ENCODE data around the gene RPTOR.

The RPTOR gene

DNA sequence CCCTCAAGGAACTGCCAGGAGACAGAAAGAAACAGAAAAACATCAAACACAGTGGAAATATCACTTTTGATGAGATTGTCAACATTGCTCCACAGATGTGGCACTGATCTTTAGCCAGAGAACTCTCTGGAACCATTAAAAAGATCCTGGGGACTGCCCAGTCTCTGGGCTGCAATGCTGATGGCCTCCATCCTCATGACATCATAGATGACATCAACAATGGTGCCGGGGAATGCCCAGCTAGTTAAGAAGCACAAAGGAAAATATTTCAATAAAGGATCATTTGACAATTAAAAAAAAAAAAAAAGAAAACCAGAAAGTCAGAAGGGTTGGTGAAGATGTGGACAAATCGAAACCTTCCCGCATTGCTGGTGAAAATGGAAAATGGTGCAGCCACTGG, 432.1 kb downstream of the RPTOR start:
- no peak for DNase-seq

DNA sequence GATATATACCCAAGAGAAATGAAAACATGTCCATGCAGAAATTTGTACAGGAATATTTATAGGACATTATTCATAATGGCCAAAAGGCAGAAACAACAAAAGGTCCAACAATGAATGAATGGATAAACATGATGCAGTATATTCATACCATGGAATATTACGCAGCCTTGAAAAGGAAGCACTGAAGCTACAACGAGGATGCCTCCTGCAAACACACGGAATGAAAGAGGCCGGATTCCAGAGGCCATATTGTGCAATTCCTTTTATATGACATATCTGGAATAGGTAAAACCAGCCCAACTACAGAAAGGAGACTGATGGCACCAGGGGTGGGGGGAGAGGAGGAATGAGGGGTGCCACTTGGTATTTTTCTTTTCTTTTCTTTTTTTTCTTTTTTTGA, 432.5 kb downstream of the RPTOR start:
- no peak for DNase-seq

DNA sequence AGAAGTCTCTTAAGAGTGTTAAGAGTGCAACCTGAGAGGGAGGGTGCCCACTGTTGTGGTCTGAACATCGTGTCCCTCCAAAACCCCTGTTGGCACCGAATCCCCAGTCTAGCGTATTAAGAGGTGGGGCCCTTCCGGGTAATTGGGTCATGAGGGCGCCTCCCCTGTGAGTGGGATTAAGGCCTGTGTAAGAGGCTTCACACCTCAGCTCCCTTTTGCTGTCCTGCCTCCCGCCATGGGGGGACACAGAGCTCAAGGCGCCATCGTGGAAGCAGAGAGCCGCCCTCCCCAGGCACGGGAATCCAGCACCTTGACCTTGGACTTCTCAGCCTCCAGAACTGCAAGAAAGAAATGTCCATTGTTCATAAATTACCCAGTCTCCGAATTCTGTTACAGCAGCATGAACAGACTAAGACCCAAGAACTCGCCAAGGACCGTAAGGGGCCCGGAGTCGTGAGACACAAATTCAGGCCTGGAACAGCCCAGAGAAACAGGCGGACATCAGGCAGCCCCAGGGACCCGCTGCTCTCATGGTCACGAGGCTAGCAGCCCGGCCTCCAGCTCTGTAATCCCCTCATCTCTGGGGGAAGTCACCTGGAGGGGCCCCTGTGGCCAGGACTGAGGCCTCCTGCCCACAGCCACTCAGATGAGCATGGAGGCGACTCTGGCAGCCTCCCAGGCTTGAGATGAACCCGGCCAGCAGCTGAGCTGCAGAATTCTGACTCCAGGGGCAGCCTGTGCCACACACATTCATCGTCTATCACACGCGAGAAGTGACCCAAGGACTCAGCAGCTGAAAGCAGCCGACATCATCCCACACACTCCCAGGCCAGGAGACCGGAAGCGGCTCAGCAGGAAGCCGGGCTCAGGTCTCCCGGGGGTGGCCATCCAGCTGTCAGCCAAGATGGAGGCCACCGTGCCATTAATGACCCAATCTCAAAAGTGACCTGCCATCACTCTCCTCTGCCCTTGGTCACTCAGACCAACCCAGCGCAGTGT, 434.2 kb downstream of the RPTOR start:
- DNase-seq, result no peak

GRCh38 chr17:80979547-80980378, 435.1 kb downstream of the RPTOR start:
- no peak for DNase-seq

DNA sequence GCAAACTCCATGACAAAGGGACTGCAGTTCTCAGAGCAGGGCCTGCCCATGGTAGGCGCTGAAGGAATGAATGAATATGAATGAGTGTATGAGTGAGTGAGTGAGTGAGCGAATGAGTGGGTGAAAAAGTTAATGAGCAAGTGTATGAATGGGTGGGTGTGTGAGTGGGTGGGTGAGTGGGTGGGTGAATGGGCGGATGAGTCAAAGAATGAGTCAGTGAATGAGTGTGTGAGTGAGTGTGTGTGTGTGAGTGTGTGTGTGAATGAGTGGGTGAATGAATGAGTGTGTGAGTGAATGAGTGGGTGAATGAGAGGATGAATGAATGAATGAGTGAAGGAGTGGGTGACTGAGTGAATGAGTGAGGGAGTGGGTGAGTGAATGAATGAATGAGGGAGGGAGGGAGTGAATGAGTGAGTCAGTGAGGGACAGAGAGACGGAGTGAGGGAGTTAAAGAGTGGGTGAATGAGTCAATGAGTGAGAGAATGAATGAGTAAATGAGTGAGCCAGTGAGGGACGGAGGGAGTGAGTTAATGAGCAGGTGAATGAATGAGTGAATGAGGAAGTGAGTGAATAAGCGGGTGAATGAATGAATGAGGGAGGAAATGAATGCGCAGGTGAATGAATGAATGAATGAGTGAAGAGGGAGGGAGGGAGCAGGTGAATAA, 435.9 kb downstream of the RPTOR start:
- DNase-seq, result no peak

DNA sequence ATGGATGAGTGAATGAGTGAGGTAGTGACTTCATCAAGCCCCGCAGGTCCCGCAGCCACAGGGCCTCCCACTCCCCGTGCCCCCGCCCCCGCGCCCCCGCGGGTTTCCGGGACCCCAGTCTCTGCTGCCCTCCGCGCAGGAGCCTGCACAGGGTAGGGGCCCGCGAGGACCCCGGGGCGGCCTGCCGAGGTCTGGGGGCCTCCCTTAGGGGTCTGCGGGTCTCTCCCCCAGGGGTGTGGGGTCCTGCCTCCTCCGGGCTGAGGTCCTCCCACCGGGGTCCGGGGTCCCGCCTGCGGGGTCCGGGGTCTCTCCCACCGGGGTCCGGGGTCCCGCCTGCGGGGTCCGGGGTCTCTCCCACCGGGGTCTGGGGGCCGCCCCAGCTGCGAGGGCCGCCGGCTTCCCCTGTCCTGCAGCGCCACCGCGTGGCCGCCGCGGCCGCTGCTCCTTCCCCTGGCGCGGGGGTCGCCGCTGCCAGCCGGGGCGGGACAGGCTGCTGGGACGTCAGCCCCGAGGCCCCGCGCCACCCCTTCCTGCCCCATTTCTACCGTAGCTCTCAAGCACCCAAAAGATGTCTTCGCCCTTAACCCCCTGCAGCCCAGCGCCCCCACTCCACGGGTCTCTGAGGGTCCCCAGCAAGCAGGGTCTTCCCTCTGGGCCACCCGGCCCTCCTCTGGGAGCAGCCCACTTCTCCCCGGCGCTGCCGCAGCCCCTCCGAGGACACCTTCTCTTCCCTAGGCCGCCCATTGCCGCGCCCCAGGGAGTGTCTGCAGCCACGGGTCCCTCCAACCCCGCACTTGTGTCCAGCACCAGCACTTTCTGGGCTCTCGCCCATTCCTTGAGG, 436.6 kb downstream of the RPTOR start:
- DNase-seq, result no peak

DNA sequence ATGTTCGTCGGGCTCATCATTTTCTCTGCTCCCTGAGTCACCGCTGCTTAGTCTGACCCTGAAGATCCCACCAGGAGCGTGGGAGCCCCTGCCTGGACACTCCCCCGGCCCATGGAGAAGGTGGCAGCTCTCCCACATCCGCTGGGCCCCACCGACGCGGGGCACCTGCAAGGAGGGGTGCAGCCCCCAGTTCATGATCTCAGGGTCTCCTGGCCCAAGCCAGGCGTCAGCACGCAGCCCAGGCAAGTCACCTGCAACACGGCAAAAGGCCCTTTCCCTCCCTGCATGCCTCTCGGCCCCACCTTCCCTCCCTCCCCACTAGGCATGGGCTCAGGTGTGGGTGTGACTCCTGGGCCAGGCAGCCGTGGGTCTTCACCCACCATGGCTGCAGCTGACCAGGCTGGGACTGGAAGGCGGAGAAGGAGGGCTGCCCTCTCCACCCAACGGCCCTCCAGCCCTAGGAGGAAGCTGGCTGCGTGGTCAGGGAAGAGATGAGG, 437.3 kb downstream of the RPTOR start:
- no peak for DNase-seq

DNA sequence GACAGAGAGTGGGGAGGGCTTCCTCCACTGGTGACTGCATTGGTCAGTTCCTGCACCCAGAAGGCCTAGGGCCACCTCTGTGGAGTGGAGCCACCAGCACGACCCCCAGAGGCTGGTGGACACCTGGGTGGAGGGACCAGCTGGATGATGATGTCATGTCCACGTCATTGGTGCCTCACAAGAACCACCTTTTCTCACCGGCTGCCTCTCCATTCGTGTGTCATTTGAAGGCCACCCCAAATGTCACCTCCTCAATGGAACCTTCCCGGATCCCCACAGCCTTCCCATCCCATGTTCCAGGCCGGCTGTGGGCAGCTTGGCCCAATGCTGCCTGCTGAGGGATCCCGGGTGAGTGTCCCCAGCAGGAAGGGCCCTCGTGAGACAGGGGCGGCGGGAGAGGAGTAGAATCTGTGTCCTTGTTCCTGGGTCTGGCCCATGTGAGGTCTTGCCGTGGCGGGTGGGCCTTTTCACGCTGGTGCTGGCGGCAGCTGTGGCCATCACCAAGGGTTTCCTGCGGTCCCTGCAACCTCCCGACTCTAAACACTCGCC, 437.9 kb downstream of the RPTOR start:
- DNase-seq, result no peak

DNA sequence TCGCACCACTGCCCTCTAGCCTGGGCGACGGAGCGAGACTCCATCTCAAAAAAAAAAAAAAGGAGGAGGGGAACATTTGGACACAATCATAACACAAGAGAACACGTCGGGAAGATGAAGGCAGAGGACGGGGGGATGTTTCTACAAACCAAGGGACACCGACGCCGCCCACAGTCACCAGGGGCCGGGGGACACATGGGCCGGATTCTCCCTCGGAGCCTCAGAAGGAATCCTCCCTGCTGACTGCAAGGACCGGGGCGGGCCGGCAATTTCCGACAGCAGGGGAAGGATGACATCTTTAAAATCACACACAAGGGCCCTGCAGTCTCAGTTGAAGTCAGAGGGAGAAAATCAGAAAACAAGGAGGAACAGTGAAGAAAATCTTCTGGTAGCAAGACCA, 438.9 kb downstream of the RPTOR start:
- DNase-seq, result no peak

- no peak for DNase-seq
Measured at GRCh38 chr17:80984749-80985148, 440.1 kb downstream of the RPTOR start.

DNA sequence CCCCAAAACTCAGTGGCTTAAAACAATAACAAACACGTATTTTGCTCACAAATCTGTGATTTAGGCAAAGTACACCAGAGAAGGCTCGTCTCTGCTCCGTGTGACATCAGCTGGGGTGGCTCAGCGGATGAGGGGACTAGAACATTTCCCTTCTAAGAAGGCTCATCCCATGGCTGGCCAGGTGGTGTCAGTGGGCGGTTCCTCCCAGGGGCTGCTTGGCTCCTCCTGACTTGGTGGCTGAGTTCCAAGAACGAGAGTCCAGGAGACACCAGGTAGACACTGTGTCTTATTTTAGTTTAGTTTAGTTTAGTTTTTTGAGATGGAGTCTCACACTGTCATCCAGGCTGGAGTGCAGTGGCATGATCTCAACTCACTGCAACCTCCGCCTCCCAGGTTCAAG, 441.4 kb downstream of the RPTOR start:
- no peak for DNase-seq

- DNase-seq, result peak; percentile 34
Measured at GRCh38 chr17:80986816-80987475, 442.3 kb downstream of the RPTOR start.

DNA sequence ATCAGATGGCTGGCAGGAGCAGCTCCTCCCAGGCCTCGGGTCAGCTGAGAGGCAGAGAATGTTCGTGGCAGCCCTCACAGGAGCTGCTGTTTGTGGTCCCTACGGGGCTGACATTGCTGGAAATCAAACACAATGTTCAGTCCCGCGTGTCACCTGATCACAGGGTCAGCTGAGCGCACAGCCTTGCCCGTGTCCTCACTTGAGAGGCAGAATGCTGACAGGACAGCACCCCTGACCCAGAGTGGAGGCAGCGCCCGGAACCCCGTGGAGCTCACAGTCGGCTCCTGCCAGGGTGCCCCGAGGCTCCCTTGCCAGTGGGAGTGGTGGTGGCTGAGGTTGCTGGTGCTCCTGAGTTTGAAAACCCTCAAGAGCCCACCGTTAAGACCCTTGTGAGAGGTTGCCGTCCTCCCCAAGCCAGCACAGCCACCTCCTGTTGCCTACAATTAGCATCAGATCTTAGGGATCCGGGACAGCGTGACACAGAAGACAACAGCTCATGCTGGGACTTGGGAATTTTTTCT, 443.4 kb downstream of the RPTOR start:
- no peak for DNase-seq

DNA sequence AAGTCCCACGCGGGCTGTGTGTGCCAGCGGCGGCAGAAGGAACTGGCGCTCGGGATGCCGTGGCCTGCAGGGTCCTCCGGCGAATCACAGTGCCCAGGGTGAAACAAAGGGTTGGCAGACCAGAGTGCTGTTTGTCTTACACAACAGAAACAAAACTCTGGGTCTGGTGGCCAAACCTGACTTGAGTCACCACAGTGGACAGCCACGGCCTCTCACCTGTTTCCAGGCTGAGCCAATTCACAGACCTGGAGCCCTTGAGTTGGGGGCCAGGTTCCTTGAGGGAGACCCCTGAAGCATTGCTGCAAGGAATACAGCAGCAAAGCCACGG, 444.9 kb downstream of the RPTOR start:
- no peak for DNase-seq

DNA sequence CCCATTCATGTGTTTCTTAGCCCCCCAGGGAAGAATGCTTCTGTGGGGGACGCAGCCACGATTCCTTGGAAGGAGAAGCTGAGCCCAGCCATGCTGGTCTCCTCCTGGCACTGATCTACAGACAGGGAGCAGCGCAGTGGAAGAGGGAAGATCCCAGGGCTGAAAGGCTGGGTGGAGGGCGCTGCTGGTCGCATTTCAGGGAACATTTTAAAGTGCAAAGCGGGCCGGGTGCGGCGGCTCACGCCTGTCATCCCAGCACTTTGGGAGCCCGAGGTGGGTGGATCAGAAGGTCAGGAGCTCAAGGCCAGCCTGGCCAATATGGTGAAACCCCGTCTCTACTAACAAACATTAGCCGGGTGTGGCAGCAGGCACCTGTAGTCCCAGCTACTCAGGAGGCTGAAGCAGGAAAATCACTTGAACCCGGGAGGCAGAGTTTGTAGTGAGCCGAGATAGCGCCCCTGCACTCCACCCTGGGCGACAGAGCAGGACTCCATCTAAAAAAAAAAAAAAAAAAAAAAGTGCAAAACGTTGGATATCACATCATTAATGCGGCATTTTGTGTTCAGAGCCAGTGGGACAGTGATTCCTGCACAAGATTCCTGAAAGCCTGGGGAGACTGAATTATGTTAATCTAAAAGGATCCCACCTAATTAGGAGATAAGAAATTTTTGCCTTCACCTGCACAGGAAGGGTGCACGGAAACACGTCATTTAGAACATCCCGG, 446.4 kb downstream of the RPTOR start:
- DNase-seq, result no peak

- peak; percentile 80 for DNase-seq
Measured at GRCh38 chr17:80991645-80992076, 447.0 kb downstream of the RPTOR start, which contains the start of gene CHMP6. TSS of gene CHMP6 (plus strand) at chr17:80991841. CDS start at chr17:80991919, 78 bp downstream.

DNA sequence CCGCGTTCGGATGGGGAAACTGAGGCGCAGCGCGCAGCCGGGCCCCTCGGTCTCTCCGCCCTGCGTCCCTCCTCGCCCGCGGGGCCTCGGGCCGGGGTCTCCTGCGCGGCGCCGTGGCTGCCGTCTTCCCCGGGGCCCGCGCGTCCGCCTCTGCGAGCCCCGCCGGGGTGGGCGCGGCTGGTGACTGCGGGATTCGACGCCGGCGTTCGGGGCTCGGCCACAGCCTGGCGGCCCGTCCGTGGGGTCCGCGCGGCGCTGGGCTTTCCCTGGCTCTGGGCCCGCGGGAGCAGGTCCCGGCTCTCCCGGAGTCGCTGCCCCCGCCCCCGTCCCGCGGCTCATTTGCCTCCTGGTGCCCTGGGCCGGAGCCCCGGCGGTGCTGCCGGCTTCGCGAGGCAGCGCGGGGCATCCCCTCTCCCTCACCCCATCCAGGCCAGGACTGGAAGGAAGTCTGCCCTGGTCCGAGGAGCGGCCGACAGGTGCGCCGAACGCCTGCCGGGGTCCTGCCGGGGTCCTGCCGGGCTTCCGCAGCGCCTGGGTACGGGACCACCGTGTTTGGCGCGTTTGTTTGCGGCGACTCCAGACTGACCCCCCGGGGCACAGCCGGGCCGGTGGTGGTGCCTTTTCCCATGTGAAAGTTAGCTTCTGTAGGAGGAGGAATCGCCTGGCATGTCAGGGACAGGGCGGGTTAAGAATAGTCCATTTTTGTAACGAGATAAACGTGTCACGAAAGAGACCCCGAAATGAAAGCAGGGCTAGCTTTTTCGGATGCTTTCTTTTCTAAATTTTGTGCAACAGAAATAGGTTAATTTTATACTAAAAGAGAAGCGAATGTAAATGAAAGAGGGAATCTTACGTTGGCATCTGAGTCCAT, 447.7 kb downstream of the RPTOR start:
- DNase-seq, result no peak

GRCh38 chr17:80992948-80993624, 448.4 kb downstream of the RPTOR start:
- no peak for DNase-seq

GRCh38 chr17:80995131-80995530, 450.5 kb downstream of the RPTOR start:
- DNase-seq, result no peak

All from hematopoietic multipotent progenitor cell treated with erythropoietin and hydrocortisone succinate and interleukin-3 and kit ligand, for 6 days (in vitro differentiated cells).